Esophagus squamous epithelium (tissue), 5 donors: ENCODE measurements around the gene CORO7. TPM values are rescaled to one million over a fixed set of nuclear protein-coding genes. Genes with fewer than 3 reads are reported as not detected.

Experiments used
- DNase-seq: peaks from one replicate; lab custom pipeline; 2025; lab: John Stamatoyannopoulos, UW
- H3K27ac ChIP-seq, 4 donors: fragments of 200-600 bp; sonication (generic); one replicate each; pipeline ENCODE4 v1.5.1; 2016 to 2019; ENCODE audit warnings: mild to moderate bottlenecking in 1 of 4
- H3K27me3 ChIP-seq, 4 donors: fragments of 200-600 bp; sonication (generic); 1 replicate in 3 of 4; 2 replicates in 1 of 4; pipeline versions ENCODE4 v1.5.1 to v1.6.0; 2017 to 2021; ENCODE audit warnings: antibody characterized with exemption in 1 of 4
- H3K36me3 ChIP-seq, 3 donors: fragments of 200-600 bp; sonication (generic); one replicate each; pipeline ENCODE4 v1.5.1; 2016 to 2019
- H3K4me1 ChIP-seq, 3 donors: fragments of 200-600 bp; sonication (generic); one replicate each; pipeline ENCODE4 v1.5.1; 2017 to 2019
- H3K4me3 ChIP-seq, 4 donors: fragments of 200-600 bp; sonication (generic); 1 replicate in 3 of 4; 2 replicates in 1 of 4; pipeline ENCODE4 v1.5.1; 2016 to 2019; ENCODE audit warnings: mild to moderate bottlenecking in 2 of 4, moderate library complexity in 1 of 4
- H3K9me3 ChIP-seq, 3 donors: fragments of 200-600 bp; sonication (generic); one replicate each; pipeline ENCODE4 v1.5.1; 2016 to 2019
- POLR2A ChIP-seq, 4 donors: fragments of 450-650 bp; IDR thresholded peaks; one replicate each; pipeline ENCODE4 v1.6.1; 2017; ENCODE audit warnings: antibody characterized with exemption in 4 of 4, mild to moderate bottlenecking in 4 of 4, moderate library complexity in 3 of 4
- WGBS, 2 donors: methylation state at CpG; one replicate each; pipeline ENCODE4 v1.1.5; 2018; 5-methylcytosine and 5-hydroxymethylcytosine counted together
- intact Hi-C: fragments of 100-400 bp; cut with DNase I; formaldehyde crosslinking; loops from one replicate; pipeline ENCODE4 v1.15.0; 2022
- total RNA-seq, 4 donors: library from RNA; depleted of rRNA; stranded (reverse); fragments of >200 nt; gene quantifications; one replicate each; pipeline ENCODE4 v1.1.0, GENCODE V29; 2016
- TF ChIP-seq, protein P1 (sequence below), 6 experiments: fragments of 450-650 bp in 4 of 6; fragments of 200-600 bp in 2 of 6; sonication (generic) in 2 of 6; IDR thresholded peaks; one replicate each; pipeline ENCODE4 v1.5.1; 2016 to 2019; ENCODE audit warnings: antibody characterized with exemption in 6 of 6, mild to moderate bottlenecking in 4 of 6, moderate library complexity in 4 of 6
- donor health status: DM: yes; HTN: yes; CAD: no.

The CORO7 gene
- total RNA-seq, 4 donors from 2014 or later: 15.8 to 25.9 (median 17.8) TPM

DNA sequence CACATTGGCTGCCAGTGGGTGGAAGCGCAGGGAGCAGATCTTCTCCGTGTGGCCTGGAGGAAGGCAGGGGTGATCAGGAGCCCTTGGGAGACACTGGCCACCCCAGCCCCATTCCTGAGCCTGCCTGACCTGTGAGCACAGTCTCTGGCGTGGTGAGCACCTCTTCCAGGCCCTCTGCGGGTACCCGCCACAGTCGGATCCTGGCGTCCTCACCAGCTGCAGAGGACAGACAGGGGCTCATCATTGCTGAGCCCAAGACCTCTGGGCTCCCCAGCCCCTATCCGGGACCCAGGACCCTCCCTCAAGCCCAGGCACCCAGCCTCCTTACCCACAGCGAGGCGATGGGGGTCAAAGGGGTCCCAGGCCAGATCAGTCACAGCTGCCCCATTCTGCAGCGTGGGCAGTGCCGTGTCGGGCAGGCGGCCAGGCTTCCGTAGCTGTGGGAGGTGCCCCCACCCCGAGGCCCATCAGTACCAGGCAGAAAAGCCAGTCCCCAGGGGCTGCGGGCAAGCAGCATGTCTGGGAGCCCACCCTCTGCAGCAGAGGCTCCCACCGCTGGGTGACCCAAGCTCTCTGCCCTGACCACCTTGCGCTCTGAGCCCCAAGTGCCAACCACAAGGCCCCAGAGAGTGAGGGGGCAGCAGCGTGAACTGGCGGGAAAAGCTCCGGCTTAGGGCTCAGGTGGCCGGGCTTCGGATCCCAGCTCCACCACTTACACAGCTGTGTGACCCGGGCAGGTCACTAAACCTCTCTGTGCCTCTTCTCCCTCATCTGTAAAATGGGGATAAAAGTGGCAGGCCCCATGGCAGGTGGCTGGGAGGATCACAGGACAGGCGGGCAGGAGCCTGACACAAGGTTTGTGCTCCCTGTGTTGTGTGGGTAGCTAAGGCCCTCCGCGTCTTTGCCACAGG is 55.1 kb downstream of the CORO7 start:
- no peak for TF ChIP-seq POLR2A (IDR thresholded peaks at IDR 0.05)
- TF ChIP-seq, protein P1, sequence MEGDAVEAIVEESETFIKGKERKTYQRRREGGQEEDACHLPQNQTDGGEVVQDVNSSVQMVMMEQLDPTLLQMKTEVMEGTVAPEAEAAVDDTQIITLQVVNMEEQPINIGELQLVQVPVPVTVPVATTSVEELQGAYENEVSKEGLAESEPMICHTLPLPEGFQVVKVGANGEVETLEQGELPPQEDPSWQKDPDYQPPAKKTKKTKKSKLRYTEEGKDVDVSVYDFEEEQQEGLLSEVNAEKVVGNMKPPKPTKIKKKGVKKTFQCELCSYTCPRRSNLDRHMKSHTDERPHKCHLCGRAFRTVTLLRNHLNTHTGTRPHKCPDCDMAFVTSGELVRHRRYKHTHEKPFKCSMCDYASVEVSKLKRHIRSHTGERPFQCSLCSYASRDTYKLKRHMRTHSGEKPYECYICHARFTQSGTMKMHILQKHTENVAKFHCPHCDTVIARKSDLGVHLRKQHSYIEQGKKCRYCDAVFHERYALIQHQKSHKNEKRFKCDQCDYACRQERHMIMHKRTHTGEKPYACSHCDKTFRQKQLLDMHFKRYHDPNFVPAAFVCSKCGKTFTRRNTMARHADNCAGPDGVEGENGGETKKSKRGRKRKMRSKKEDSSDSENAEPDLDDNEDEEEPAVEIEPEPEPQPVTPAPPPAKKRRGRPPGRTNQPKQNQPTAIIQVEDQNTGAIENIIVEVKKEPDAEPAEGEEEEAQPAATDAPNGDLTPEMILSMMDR (IDR thresholded peaks at IDR 0.05): no peak
- Histone ChIP-seq H3K4me1 (peaks cover 0 to 11% (median 0%) of the 10 kb centered on the region in 3 donors), H3K27me3 (no peaks in the 10 kb centered on the region), H3K36me3 (peaks cover 5 to 84% (median 18%) of the 10 kb centered on the region in 3 donors), H3K4me3 (no peak overlapping the region), H3K27ac (no peak overlapping the region), H3K9me3 (no peaks in the 10 kb centered on the region)
- intact Hi-C loops: no loop called here
- 96 to 100% methylated on average over 2 to 9 of the region's 28 CpGs for WGBS, 2 donors
- no peak for DNase-seq

GRCh38 chr16:4360538-4361021 is 55.8 kb downstream of the CORO7 start:
- no peaks in the 10 kb centered on the region for H3K9me3 ChIP-seq
- intact Hi-C loops: no loop called here
- H3K27me3 ChIP-seq: no peaks in the 10 kb centered on the region
- H3K36me3 ChIP-seq: peaks cover 5 to 81% (median 18%) of the 10 kb centered on the region in 3 donors
- H3K4me3 ChIP-seq: no peak overlapping the region
- TF ChIP-seq POLR2A (IDR thresholded peaks at IDR 0.05): no peak
- TF ChIP-seq, protein P1 (IDR thresholded peaks at IDR 0.05): no peak
- DNase-seq: no peak
- no peak overlapping the region for H3K27ac ChIP-seq
- 81 to 90% methylated on average over 5 to 8 of the region's 11 CpGs for WGBS, 2 donors
- peaks cover 0 to 11% (median 0%) of the 10 kb centered on the region in 3 donors for H3K4me1 ChIP-seq

- no peak for TF ChIP-seq POLR2A (IDR thresholded peaks at IDR 0.05)
- TF ChIP-seq, protein P1 (IDR thresholded peaks at IDR 0.05): no peak
These were observed 56.5 kb downstream of the CORO7 start for GRCh38 chr16:4359914-4360313.

GRCh38 chr16:4358831-4359561 is 57.4 kb downstream of the CORO7 start:
- H3K36me3 ChIP-seq: peaks cover 5 to 77% (median 7%) of the 10 kb centered on the region in 3 donors
- DNase-seq: no peak

More at GRCh38 chr16:4359914-4360313, 56.5 kb downstream of the CORO7 start:
- Histone ChIP-seq H3K9me3 (no peaks in the 10 kb centered on the region), H3K27ac (no peak overlapping the region), H3K36me3 (peaks cover 5 to 77% (median 16%) of the 10 kb centered on the region in 3 donors), H3K4me3 (no peak overlapping the region), H3K27me3 (no peaks in the 10 kb centered on the region), H3K4me1 (peaks cover 0 to 11% (median 0%) of the 10 kb centered on the region in 3 donors)
- WGBS, 2 donors: 100% methylated on average over 1 to 2 of the region's 3 CpGs
- intact Hi-C loops: loop anchor here (5.0 kb wide), 1 partner anchor 42 kb away; no protein-coding TSS in a partner anchor
- DNase-seq: no peak

More at GRCh38 chr16:4358831-4359561, 57.4 kb downstream of the CORO7 start:
- Histone ChIP-seq H3K4me3 (no peak overlapping the region), H3K9me3 (no peaks in the 10 kb centered on the region), H3K27ac (no peak overlapping the region), H3K4me1 (peaks cover 0 to 11% (median 0%) of the 10 kb centered on the region in 3 donors), H3K27me3 (no peaks in the 10 kb centered on the region)
- WGBS, 2 donors: 77 to 81% methylated on average over 3 of the region's 19 CpGs
- intact Hi-C loops: loop anchor here (5.0 kb wide), 1 partner anchor 43 kb away; no protein-coding TSS in a partner anchor
- no peak for TF ChIP-seq POLR2A (IDR thresholded peaks at IDR 0.05)
- TF ChIP-seq, protein P1 (IDR thresholded peaks at IDR 0.05): peak; percentile 81 to 97 (median 96)
